Lower leg skin (tissue), 4 donors: ENCODE data around the gene PCP2. TPM values are rescaled to one million over a fixed set of nuclear protein-coding genes. Genes with fewer than 3 reads are reported as not detected.

Experiments
- DNase-seq, 2 donors: peaks; one replicate each; pipeline ENCODE4 v3.0.0-alpha.2; 2019; ENCODE audit warnings: low spot score in 2 of 2
- H3K4me3 ChIP-seq: fragments of 200-600 bp; sonication (generic); 2 replicates; pipeline ENCODE4 v1.5.1; 2017; ENCODE audit warnings: mild to moderate bottlenecking, low read depth; ENCODE audit not compliant: poor library complexity, severe bottlenecking
- CTCF ChIP-seq, 3 donors: fragments of 450-650 bp; IDR thresholded peaks; one replicate each; pipeline ENCODE4 v1.5.1; 2016; ENCODE audit warnings: antibody characterized with exemption in 3 of 3, mild to moderate bottlenecking in 3 of 3, moderate library complexity in 2 of 3
- POLR2A ChIP-seq, 2 donors: fragments of 450-650 bp; IDR thresholded peaks; one replicate each; pipeline ENCODE4 v1.6.1; 2016 to 2017; ENCODE audit warnings: antibody characterized with exemption in 2 of 2, mild to moderate bottlenecking in 1 of 2, moderate library complexity in 1 of 2
- WGBS, 2 donors: methylation state at CpG; one replicate each; pipeline ENCODE4 v1.1.5; 2018; 5-methylcytosine and 5-hydroxymethylcytosine counted together
- intact Hi-C: fragments of 100-400 bp; cut with DNase I; formaldehyde crosslinking; loops from one replicate; pipeline ENCODE4 v1.15.0; 2023; ENCODE audit warnings: low total_unique reads
- total RNA-seq, 4 donors: library from RNA; depleted of rRNA; stranded (reverse); fragments of >200 nt; gene quantifications; one replicate each; pipeline ENCODE4 v1.1.0, GENCODE V29; 2016

Gene PCP2
- total RNA-seq = 1 to 10 TPM in 3 of 4 donors, not detected in 1; 1.1 to 6.5 (median 4.2) TPM

- DNase-seq = no peak
- intact Hi-C loops = no loop called here
- TF ChIP-seq POLR2A (IDR thresholded peaks at IDR 0.05) = no peak
- no peak for TF ChIP-seq CTCF (IDR thresholded peaks at IDR 0.05)
- WGBS, 2 donors = 0 to 38% methylated on average over 1 to 2 of the region's 2 CpGs
- no peak within 1 kb of the TSS for H3K4me3 ChIP-seq
These were observed at the start of gene PCP2 for GRCh38 chr19:7633698-7634097. Gene PCP2, minus strand, starts transcription at chr19:7633719. Its CDS starts 262 bp downstream, at chr19:7633457.

GRCh38 chr19:7682175-7682855 is 48.8 kb upstream of the PCP2 start:
- intact Hi-C loops = loop anchor here (10.0 kb wide), 1 partner anchor 328 kb away; no protein-coding TSS in a partner anchor
- no peak for TF ChIP-seq CTCF (IDR thresholded peaks at IDR 0.05)
- no peak for TF ChIP-seq POLR2A (IDR thresholded peaks at IDR 0.05)
- no peak overlapping the region for H3K4me3 ChIP-seq
- no peak for DNase-seq
- WGBS, 2 donors = 84 to 86% methylated on average over 67 to 74 of the region's 74 CpGs

- TF ChIP-seq CTCF (IDR thresholded peaks at IDR 0.05) = no peak
- TF ChIP-seq POLR2A (IDR thresholded peaks at IDR 0.05) = no peak
- intact Hi-C loops = loop anchor here (2.0 to 10.0 kb wide), 2 partner anchors 113 to 327 kb away; no protein-coding TSS in a partner anchor
- WGBS, 2 donors = 3 to 5% methylated on average over 42 to 43 of the region's 43 CpGs
- peak; percentile 80 to 95 for DNase-seq
- peak overlapping the region; percentile 95 for H3K4me3 ChIP-seq
These were observed 48.0 kb upstream of the PCP2 start for GRCh38 chr19:7681340-7682174.

GRCh38 chr19:7680606-7681339 is 47.3 kb upstream of the PCP2 start, which contains the start of gene TRAPPC5:
Gene TRAPPC5, plus strand, starts transcription at chr19:7680833. Its CDS starts 1,421 bp downstream, at chr19:7682254.
- no peak for TF ChIP-seq CTCF (IDR thresholded peaks at IDR 0.05)
- DNase-seq = peak; percentile 67 to 96
- 1 to 2% methylated on average over 23 to 27 of the region's 79 CpGs for WGBS, 2 donors
- H3K4me3 ChIP-seq = peak within 1 kb of the TSS; percentile 95
- intact Hi-C loops = loop anchor here (2.0 to 10.0 kb wide), 2 partner anchors 112 to 326 kb away; no protein-coding TSS in a partner anchor

- no peak for TF ChIP-seq POLR2A (IDR thresholded peaks at IDR 0.05)
- no peak for TF ChIP-seq CTCF (IDR thresholded peaks at IDR 0.05)
- no peak for DNase-seq
- 40 to 43% methylated on average over 22 of the region's 22 CpGs for WGBS, 2 donors
- H3K4me3 ChIP-seq = no peak overlapping the region
- intact Hi-C loops = loop anchor here (2.0 to 10.0 kb wide), 2 partner anchors 111 to 325 kb away; no protein-coding TSS in a partner anchor
These were observed 46.5 kb upstream of the PCP2 start for GRCh38 chr19:7679771-7680605.
